ENCODE data around the gene CYB5B.

Gene CYB5B

DNA sequence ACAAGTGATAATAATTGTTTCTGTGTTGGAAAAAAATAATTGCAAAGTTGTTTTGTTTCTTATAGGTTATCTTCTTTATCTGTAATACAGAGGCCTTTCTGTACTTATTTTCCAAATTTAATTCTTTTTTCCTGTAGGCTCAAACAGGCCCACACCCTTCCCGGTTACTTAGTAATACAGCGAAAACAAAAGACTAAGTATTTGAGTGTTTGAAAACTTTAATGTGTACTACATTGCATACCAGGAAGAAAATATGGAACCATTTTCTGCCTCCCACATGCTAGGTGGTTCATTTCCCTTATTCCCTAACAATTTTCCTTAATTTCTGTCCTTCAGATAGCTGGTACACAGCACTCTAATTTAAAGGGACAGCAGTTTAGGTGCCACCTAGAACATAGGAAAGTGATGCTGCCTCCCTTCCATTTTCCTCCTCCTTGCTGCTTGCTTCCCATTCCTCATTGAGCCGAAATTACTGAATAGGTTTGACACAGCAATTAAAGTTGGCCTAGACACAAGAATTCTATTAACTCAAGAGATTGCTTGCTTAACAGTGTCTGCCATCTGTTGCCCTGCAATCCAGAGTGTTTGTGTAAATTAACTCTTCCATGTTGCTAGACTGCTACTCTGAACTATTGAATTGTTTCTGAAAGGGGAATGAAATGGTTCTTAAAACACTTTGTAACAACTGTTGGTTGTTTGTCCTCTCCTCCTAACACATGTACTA, 24.2 kb downstream of the CYB5B start:
- no peak overlapping the region for H3K4me3 ChIP-seq (ENCODE audit: low read depth, low read length)
- no peak overlapping the region for H2AFZ ChIP-seq (ENCODE audit: low read length, unreplicated experiment)
- H3K79me2 ChIP-seq (ENCODE audit: control insufficient read depth, insufficient read depth, low read length, unreplicated experiment), result peaks cover 30% of the 10 kb centered on the region
- peaks cover 14% of the 10 kb centered on the region; the same call in 1 of the 2 replicates for H3K36me3 ChIP-seq (ENCODE audit: insufficient read depth, low read length)
- H3K4me1 ChIP-seq (ENCODE audit: control insufficient read depth, insufficient read depth, low read length, unreplicated experiment), result peaks cover 11% of the 10 kb centered on the region
- H3K27ac ChIP-seq (ENCODE audit: low read depth, low read length), result no peak overlapping the region
- no peaks in the 10 kb centered on the region for H3K27me3 ChIP-seq (ENCODE audit: insufficient read depth, low read length)

GRCh38 chr16:69451166-69451565, 26.7 kb downstream of the CYB5B start:
- Histone ChIP-seq H3K36me3 (ENCODE audit: insufficient read depth, low read length) (peaks cover 14% of the 10 kb centered on the region; the same call in 1 of the 2 replicates), H2AFZ (ENCODE audit: low read length, unreplicated experiment) (no peak overlapping the region), H3K27ac (ENCODE audit: low read depth, low read length) (no peak overlapping the region), H3K4me3 (ENCODE audit: low read depth, low read length) (no peak overlapping the region), H3K27me3 (ENCODE audit: insufficient read depth, low read length) (no peaks in the 10 kb centered on the region), H3K79me2 (ENCODE audit: control insufficient read depth, insufficient read depth, low read length, unreplicated experiment) (peaks cover 9% of the 10 kb centered on the region), H3K4me1 (ENCODE audit: control insufficient read depth, insufficient read depth, low read length, unreplicated experiment) (no peaks in the 10 kb centered on the region)

DNA sequence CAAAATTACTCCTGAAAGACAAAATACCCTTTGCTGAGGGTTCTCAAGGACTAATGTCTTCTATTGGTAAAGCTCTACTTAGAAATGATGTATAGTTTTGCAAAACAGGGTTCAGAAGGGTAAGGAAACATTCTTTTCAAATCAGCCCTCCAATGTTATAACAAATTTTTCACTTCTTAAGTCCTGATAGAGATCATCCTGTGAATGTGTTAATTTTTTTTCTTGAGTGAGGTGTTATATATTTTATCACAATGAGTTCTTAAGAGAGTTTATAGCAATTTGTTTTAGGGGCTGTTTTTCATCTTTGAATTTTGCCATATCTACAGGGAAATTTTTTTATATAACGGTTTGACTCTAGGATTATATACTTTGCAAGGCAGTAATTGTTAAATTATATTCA, 29.5 kb downstream of the CYB5B start:
- Histone ChIP-seq H3K36me3 (ENCODE audit: insufficient read depth, low read length) (peaks cover 15% of the 10 kb centered on the region), H3K4me1 (ENCODE audit: control insufficient read depth, insufficient read depth, low read length, unreplicated experiment) (no peaks in the 10 kb centered on the region), H3K27me3 (ENCODE audit: insufficient read depth, low read length) (no peaks in the 10 kb centered on the region), H3K27ac (ENCODE audit: low read depth, low read length) (no peak overlapping the region), H3K4me3 (ENCODE audit: low read depth, low read length) (no peak overlapping the region), H3K79me2 (ENCODE audit: control insufficient read depth, insufficient read depth, low read length, unreplicated experiment) (no peaks in the 10 kb centered on the region), H2AFZ (ENCODE audit: low read length, unreplicated experiment) (no peak overlapping the region)

- Histone ChIP-seq H2AFZ (ENCODE audit: low read length, unreplicated experiment) (no peak overlapping the region), H3K4me1 (ENCODE audit: control insufficient read depth, insufficient read depth, low read length, unreplicated experiment) (peaks cover 24% of the 10 kb centered on the region), H3K27ac (ENCODE audit: low read depth, low read length) (no peak overlapping the region), H3K79me2 (ENCODE audit: control insufficient read depth, insufficient read depth, low read length, unreplicated experiment) (no peaks in the 10 kb centered on the region), H3K4me3 (ENCODE audit: low read depth, low read length) (no peak overlapping the region), H3K27me3 (ENCODE audit: insufficient read depth, low read length) (no peaks in the 10 kb centered on the region), H3K36me3 (ENCODE audit: insufficient read depth, low read length) (peaks cover 25% of the 10 kb centered on the region)
Measured at GRCh38 chr16:69463876-69464275, 39.5 kb downstream of the CYB5B start.

GRCh38 chr16:69465083-69465721, 40.8 kb downstream of the CYB5B start:
- peak overlapping the region; percentile 37 for H3K27ac ChIP-seq (ENCODE audit: low read depth, low read length)
- H3K36me3 ChIP-seq (ENCODE audit: insufficient read depth, low read length), result peaks cover 18% of the 10 kb centered on the region
- H3K79me2 ChIP-seq (ENCODE audit: control insufficient read depth, insufficient read depth, low read length, unreplicated experiment), result no peaks in the 10 kb centered on the region
- H2AFZ ChIP-seq (ENCODE audit: low read length, unreplicated experiment), result no peak overlapping the region
- no peak overlapping the region for H3K4me3 ChIP-seq (ENCODE audit: low read depth, low read length)
- H3K27me3 ChIP-seq (ENCODE audit: insufficient read depth, low read length), result no peaks in the 10 kb centered on the region
- H3K4me1 ChIP-seq (ENCODE audit: control insufficient read depth, insufficient read depth, low read length, unreplicated experiment), result peaks cover 24% of the 10 kb centered on the region

DNA sequence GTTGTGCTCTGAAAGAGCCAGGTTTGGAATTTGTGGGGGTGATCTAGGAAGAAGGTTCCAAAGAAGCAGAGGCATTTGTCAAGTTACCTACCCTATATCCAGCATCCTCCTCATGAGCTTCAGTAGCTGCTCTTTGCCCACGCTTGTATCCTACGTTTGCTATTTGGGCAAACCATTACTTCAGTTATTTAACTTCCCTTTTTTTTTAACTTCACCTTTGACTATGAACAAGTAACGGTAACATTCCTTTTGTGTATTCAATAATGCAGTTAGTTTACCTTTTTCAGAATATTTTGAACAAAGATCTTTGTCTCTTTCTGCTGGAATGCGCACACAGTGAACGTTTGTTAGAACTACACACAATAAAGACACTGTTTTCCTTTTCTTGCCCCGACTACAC, 41.5 kb downstream of the CYB5B start:
- Histone ChIP-seq H3K79me2 (ENCODE audit: control insufficient read depth, insufficient read depth, low read length, unreplicated experiment) (no peaks in the 10 kb centered on the region), H3K36me3 (ENCODE audit: insufficient read depth, low read length) (peaks cover 18% of the 10 kb centered on the region; the same call in 1 of the 2 replicates), H3K4me3 (ENCODE audit: low read depth, low read length) (no peak overlapping the region), H3K27ac (ENCODE audit: low read depth, low read length) (peak overlapping the region; percentile 37), H3K27me3 (ENCODE audit: insufficient read depth, low read length) (no peaks in the 10 kb centered on the region), H3K4me1 (ENCODE audit: control insufficient read depth, insufficient read depth, low read length, unreplicated experiment) (peaks cover 24% of the 10 kb centered on the region), H2AFZ (ENCODE audit: low read length, unreplicated experiment) (no peak overlapping the region)

DNA sequence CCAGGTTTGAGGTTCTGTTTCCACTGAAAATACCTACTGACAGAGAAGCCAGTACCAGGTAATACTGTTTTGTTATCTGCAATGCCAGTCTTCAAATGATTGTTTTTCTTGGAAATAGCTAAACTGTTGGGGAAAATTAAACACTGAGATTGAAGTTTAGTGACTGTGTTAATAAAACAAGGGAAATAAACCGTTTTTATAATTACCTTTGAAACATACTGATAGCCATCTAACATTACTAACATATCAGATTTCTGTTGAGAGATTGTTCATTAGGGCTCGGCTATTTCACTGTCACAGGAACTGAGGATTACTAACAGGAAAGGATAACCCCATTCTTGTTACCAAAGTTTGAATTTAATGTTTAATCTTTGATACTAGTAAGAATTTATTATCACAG, 42.1 kb downstream of the CYB5B start:
- H3K4me1 ChIP-seq (ENCODE audit: control insufficient read depth, insufficient read depth, low read length, unreplicated experiment), result peaks cover 24% of the 10 kb centered on the region
- no peak overlapping the region for H3K27ac ChIP-seq (ENCODE audit: low read depth, low read length)

GRCh38 chr16:69467080-69467479, 42.7 kb downstream of the CYB5B start:
- Histone ChIP-seq H3K36me3 (ENCODE audit: insufficient read depth, low read length) (peaks cover 15% of the 10 kb centered on the region; the same call in 1 of the 2 replicates), H3K79me2 (ENCODE audit: control insufficient read depth, insufficient read depth, low read length, unreplicated experiment) (no peaks in the 10 kb centered on the region), H3K4me3 (ENCODE audit: low read depth, low read length) (no peak overlapping the region), H3K27ac (ENCODE audit: low read depth, low read length) (no peak overlapping the region), H3K27me3 (ENCODE audit: insufficient read depth, low read length) (no peaks in the 10 kb centered on the region), H3K4me1 (ENCODE audit: control insufficient read depth, insufficient read depth, low read length, unreplicated experiment) (peaks cover 24% of the 10 kb centered on the region), H2AFZ (ENCODE audit: low read length, unreplicated experiment) (no peak overlapping the region)

More for the DNA sequence above, 42.1 kb downstream of the CYB5B start:
- H3K79me2 ChIP-seq (ENCODE audit: control insufficient read depth, insufficient read depth, low read length, unreplicated experiment), result no peaks in the 10 kb centered on the region
- no peaks in the 10 kb centered on the region for H3K27me3 ChIP-seq (ENCODE audit: insufficient read depth, low read length)
- H3K4me3 ChIP-seq (ENCODE audit: low read depth, low read length), result no peak overlapping the region
- peaks cover 15% of the 10 kb centered on the region; the same call in 1 of the 2 replicates for H3K36me3 ChIP-seq (ENCODE audit: insufficient read depth, low read length)
- H2AFZ ChIP-seq (ENCODE audit: low read length, unreplicated experiment), result no peak overlapping the region

DNA sequence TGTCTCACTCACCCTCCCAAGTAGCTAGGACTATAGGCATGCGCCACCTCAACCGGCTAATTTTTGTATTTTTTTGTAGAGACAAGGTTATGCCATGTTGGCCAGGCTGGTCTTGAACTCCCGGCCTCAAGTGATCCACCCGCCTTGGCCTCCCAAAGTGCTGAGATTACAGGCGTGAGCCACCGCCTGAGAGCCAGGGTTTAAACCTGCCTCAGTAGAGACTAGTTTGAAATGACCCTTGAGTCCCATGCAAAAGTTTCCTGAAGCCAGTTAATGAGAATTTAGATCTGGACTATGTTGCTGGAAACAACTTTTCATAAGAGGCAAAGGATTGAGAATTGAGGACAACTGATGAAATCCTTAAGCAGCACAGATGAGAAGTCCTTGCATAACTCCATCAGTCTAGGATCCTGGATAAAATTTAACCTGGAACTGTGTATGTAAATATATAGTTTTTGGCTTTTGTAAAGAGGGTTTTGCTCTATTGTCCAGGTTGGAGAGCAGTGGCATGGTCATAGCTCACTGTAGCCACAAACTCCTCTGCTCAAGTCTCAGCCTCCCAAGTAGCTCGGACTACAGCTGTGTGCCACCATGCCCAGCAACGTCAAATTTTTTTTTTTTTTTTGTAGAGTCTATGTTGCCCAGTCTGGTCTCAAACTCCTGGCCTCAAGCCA, 43.2 kb downstream of the CYB5B start:
- H3K4me1 ChIP-seq (ENCODE audit: control insufficient read depth, insufficient read depth, low read length, unreplicated experiment), result peaks cover 24% of the 10 kb centered on the region
- H3K36me3 ChIP-seq (ENCODE audit: insufficient read depth, low read length), result peaks cover 10% of the 10 kb centered on the region; the same call in 1 of the 2 replicates
- no peak overlapping the region for H2AFZ ChIP-seq (ENCODE audit: low read length, unreplicated experiment)
- no peak overlapping the region for H3K4me3 ChIP-seq (ENCODE audit: low read depth, low read length)
- no peaks in the 10 kb centered on the region for H3K27me3 ChIP-seq (ENCODE audit: insufficient read depth, low read length)
- H3K27ac ChIP-seq (ENCODE audit: low read depth, low read length), result no peak overlapping the region
- H3K79me2 ChIP-seq (ENCODE audit: control insufficient read depth, insufficient read depth, low read length, unreplicated experiment), result no peaks in the 10 kb centered on the region

GRCh38 chr16:69469807-69470561, 45.6 kb downstream of the CYB5B start:
- H3K27ac ChIP-seq (ENCODE audit: low read depth, low read length), result no peak overlapping the region
- H3K4me1 ChIP-seq (ENCODE audit: control insufficient read depth, insufficient read depth, low read length, unreplicated experiment), result peaks cover 14% of the 10 kb centered on the region
- H3K79me2 ChIP-seq (ENCODE audit: control insufficient read depth, insufficient read depth, low read length, unreplicated experiment), result no peaks in the 10 kb centered on the region

More at GRCh38 chr16:69469807-69470561, 45.6 kb downstream of the CYB5B start:
- Histone ChIP-seq H2AFZ (ENCODE audit: low read length, unreplicated experiment) (no peak overlapping the region), H3K27me3 (ENCODE audit: insufficient read depth, low read length) (no peaks in the 10 kb centered on the region), H3K4me3 (ENCODE audit: low read depth, low read length) (no peak overlapping the region), H3K36me3 (ENCODE audit: insufficient read depth, low read length) (peaks cover 4% of the 10 kb centered on the region; the same call in 1 of the 2 replicates)
